Measurements from ENCODE around the gene ERCC4.
"Not testable (repeated sequence)": the region's sequence is repeated elsewhere in the genome, so short reads cannot be mapped to it uniquely, and the experiment has no call there.

The ERCC4 gene

GRCh38 chr16:13919683-13920509 is at the start of gene ERCC4:
TSS of gene ERCC4 (plus strand) at chr16:13920154. CDS start at chr16:13920166, 12 bp downstream.
- peak within 1 kb of the TSS; percentile 100 for H3K9ac ChIP-seq (ENCODE audit: low read depth, low read length)
- H3K4me1 ChIP-seq (ENCODE audit: insufficient read depth, low read length) = peaks cover 2% of the 10 kb centered on the region; the same call in 1 of the 2 replicates
- H3K36me3 ChIP-seq (ENCODE audit: insufficient read depth, low read length) = peaks cover 8% of the 10 kb centered on the region
- no peaks in the 10 kb centered on the region for H3K9me3 ChIP-seq (ENCODE audit: control insufficient read depth, insufficient read depth, low read length)

GRCh38 chr16:13873835-13874438 is 46.0 kb upstream of the ERCC4 start:
- no peaks in the 10 kb centered on the region for H3K9me3 ChIP-seq (ENCODE audit: control insufficient read depth, insufficient read depth, low read length)
- H3K36me3 ChIP-seq (ENCODE audit: insufficient read depth, low read length) = no peaks in the 10 kb centered on the region
- H3K4me1 ChIP-seq (ENCODE audit: insufficient read depth, low read length) = no peaks in the 10 kb centered on the region
- no peak overlapping the region for H3K9ac ChIP-seq (ENCODE audit: low read depth, low read length)

- Histone ChIP-seq H3K9ac (ENCODE audit: low read depth, low read length) (no peak overlapping the region), H3K4me1 (ENCODE audit: insufficient read depth, low read length) (no peaks in the 10 kb centered on the region), H3K36me3 (ENCODE audit: insufficient read depth, low read length) (no peaks in the 10 kb centered on the region), H3K9me3 (ENCODE audit: control insufficient read depth, insufficient read depth, low read length) (no peaks in the 10 kb centered on the region)
These were observed 44.2 kb upstream of the ERCC4 start for GRCh38 chr16:13875614-13876284.

GRCh38 chr16:13883276-13883675 is 36.7 kb upstream of the ERCC4 start:
- H3K4me1 ChIP-seq (ENCODE audit: insufficient read depth, low read length) = no peaks in the 10 kb centered on the region

GRCh38 chr16:13883881-13884280 is 36.1 kb upstream of the ERCC4 start:
- Histone ChIP-seq H3K4me1 (ENCODE audit: insufficient read depth, low read length) (no peaks in the 10 kb centered on the region), H3K9me3 (ENCODE audit: control insufficient read depth, insufficient read depth, low read length) (no peaks in the 10 kb centered on the region), H3K9ac (ENCODE audit: low read depth, low read length) (no peak overlapping the region), H3K36me3 (ENCODE audit: insufficient read depth, low read length) (no peaks in the 10 kb centered on the region)

More at GRCh38 chr16:13883276-13883675, 36.7 kb upstream of the ERCC4 start:
- Histone ChIP-seq H3K9ac (ENCODE audit: low read depth, low read length) (no peak overlapping the region), H3K36me3 (ENCODE audit: insufficient read depth, low read length) (no peaks in the 10 kb centered on the region), H3K9me3 (ENCODE audit: control insufficient read depth, insufficient read depth, low read length) (no peaks in the 10 kb centered on the region)

- no peak overlapping the region for H3K9ac ChIP-seq (ENCODE audit: low read depth, low read length)
- no peaks in the 10 kb centered on the region for H3K36me3 ChIP-seq (ENCODE audit: insufficient read depth, low read length)
- no peaks in the 10 kb centered on the region for H3K4me1 ChIP-seq (ENCODE audit: insufficient read depth, low read length)
- no peaks in the 10 kb centered on the region for H3K9me3 ChIP-seq (ENCODE audit: control insufficient read depth, insufficient read depth, low read length)
These were observed 34.3 kb upstream of the ERCC4 start for GRCh38 chr16:13885700-13886099.

- Histone ChIP-seq H3K4me1 (ENCODE audit: insufficient read depth, low read length) (no peaks in the 10 kb centered on the region), H3K36me3 (ENCODE audit: insufficient read depth, low read length) (no peaks in the 10 kb centered on the region), H3K9me3 (ENCODE audit: control insufficient read depth, insufficient read depth, low read length) (no peaks in the 10 kb centered on the region), H3K9ac (ENCODE audit: low read depth, low read length) (no peak overlapping the region)
These were observed 33.3 kb upstream of the ERCC4 start for GRCh38 chr16:13886608-13887007.

GRCh38 chr16:13889323-13889722 is 30.6 kb upstream of the ERCC4 start:
- not testable (repeated sequence) for H3K9ac ChIP-seq (ENCODE audit: low read depth, low read length)

GRCh38 chr16:13892301-13892700 is 27.7 kb upstream of the ERCC4 start:
- no peaks in the 10 kb centered on the region; the same call in 1 of the 2 replicates for H3K9me3 ChIP-seq (ENCODE audit: control insufficient read depth, insufficient read depth, low read length)
- no peaks in the 10 kb centered on the region for H3K4me1 ChIP-seq (ENCODE audit: insufficient read depth, low read length)
- H3K9ac ChIP-seq (ENCODE audit: low read depth, low read length) = no peak overlapping the region
- H3K36me3 ChIP-seq (ENCODE audit: insufficient read depth, low read length) = no peaks in the 10 kb centered on the region

More at GRCh38 chr16:13889323-13889722, 30.6 kb upstream of the ERCC4 start:
- not testable (repeated sequence) for H3K9me3 ChIP-seq (ENCODE audit: control insufficient read depth, insufficient read depth, low read length); H3K4me1 ChIP-seq (ENCODE audit: insufficient read depth, low read length); H3K36me3 ChIP-seq (ENCODE audit: insufficient read depth, low read length)

GRCh38 chr16:13895516-13895915 is 24.4 kb upstream of the ERCC4 start:
- H3K9me3 ChIP-seq (ENCODE audit: control insufficient read depth, insufficient read depth, low read length) = no peaks in the 10 kb centered on the region; the same call in 1 of the 2 replicates
- no peak overlapping the region for H3K9ac ChIP-seq (ENCODE audit: low read depth, low read length)
- no peaks in the 10 kb centered on the region for H3K4me1 ChIP-seq (ENCODE audit: insufficient read depth, low read length)
- no peaks in the 10 kb centered on the region for H3K36me3 ChIP-seq (ENCODE audit: insufficient read depth, low read length)

- Histone ChIP-seq H3K36me3 (ENCODE audit: insufficient read depth, low read length) (no peaks in the 10 kb centered on the region), H3K4me1 (ENCODE audit: insufficient read depth, low read length) (no peaks in the 10 kb centered on the region), H3K9me3 (ENCODE audit: control insufficient read depth, insufficient read depth, low read length) (no peaks in the 10 kb centered on the region; the same call in 1 of the 2 replicates), H3K9ac (ENCODE audit: low read depth, low read length) (no peak overlapping the region)
These were observed 23.3 kb upstream of the ERCC4 start for GRCh38 chr16:13896543-13897182.

- H3K36me3 ChIP-seq (ENCODE audit: insufficient read depth, low read length) = no peaks in the 10 kb centered on the region
- H3K9me3 ChIP-seq (ENCODE audit: control insufficient read depth, insufficient read depth, low read length) = no peaks in the 10 kb centered on the region; the same call in 1 of the 2 replicates
- no peaks in the 10 kb centered on the region for H3K4me1 ChIP-seq (ENCODE audit: insufficient read depth, low read length)
- no peak overlapping the region for H3K9ac ChIP-seq (ENCODE audit: low read depth, low read length)
These were observed 22.1 kb upstream of the ERCC4 start for GRCh38 chr16:13897806-13898205.

GRCh38 chr16:13898233-13898632 is 21.7 kb upstream of the ERCC4 start:
- Histone ChIP-seq H3K4me1 (ENCODE audit: insufficient read depth, low read length) (no peaks in the 10 kb centered on the region), H3K9ac (ENCODE audit: low read depth, low read length) (no peak overlapping the region), H3K36me3 (ENCODE audit: insufficient read depth, low read length) (no peaks in the 10 kb centered on the region), H3K9me3 (ENCODE audit: control insufficient read depth, insufficient read depth, low read length) (no peaks in the 10 kb centered on the region; the same call in 1 of the 2 replicates)

GRCh38 chr16:13902052-13902451 is 17.9 kb upstream of the ERCC4 start:
- H3K9ac ChIP-seq (ENCODE audit: low read depth, low read length) = no peak overlapping the region
- no peaks in the 10 kb centered on the region for H3K4me1 ChIP-seq (ENCODE audit: insufficient read depth, low read length)
- H3K36me3 ChIP-seq (ENCODE audit: insufficient read depth, low read length) = no peaks in the 10 kb centered on the region
- no peaks in the 10 kb centered on the region; the same call in 1 of the 2 replicates for H3K9me3 ChIP-seq (ENCODE audit: control insufficient read depth, insufficient read depth, low read length)
